ENCODE data around the gene ITGA7.

Gene ITGA7

GRCh38 chr12:55642267-55642666 is 65.4 kb downstream of the ITGA7 start:
- no peak for DNase-seq

- DNase-seq = no peak
These were observed 66.1 kb downstream of the ITGA7 start for GRCh38 chr12:55641595-55641994.

GRCh38 chr12:55637467-55637866 is 70.2 kb downstream of the ITGA7 start:
- DNase-seq = no peak

GRCh38 chr12:55636853-55637252 is 70.9 kb downstream of the ITGA7 start, which contains the start of gene OR10P1:
OR10P1 (plus strand) TSS chr12:55636892; CDS start chr12:55636892, 0 bp downstream.
- DNase-seq = no peak

- DNase-seq = no peak
These were observed 71.5 kb downstream of the ITGA7 start for GRCh38 chr12:55636116-55636655.

Data from activated naive CD4-positive, alpha-beta T cell (primary cell).